PC-9 (cell line): ENCODE results near the gene BRINP3.

Experiments used
- EZH2 ChIP-seq: fragments of 200-600 bp; sonication (generic); IDR thresholded peaks from 2 replicates; pipeline ENCODE4 v1.8.0; 2017; ENCODE audit warnings: antibody characterized with exemption, low read depth
- TF ChIP-seq, protein P1 (sequence below): fragments of 200-600 bp; sonication (generic); conservative IDR thresholded peaks from 2 replicates; pipeline ENCODE4 v1.6.1; 2017; ENCODE audit warnings: mixed run types, antibody characterized with exemption, mild to moderate bottlenecking, moderate library complexity

- TF ChIP-seq, protein P1, sequence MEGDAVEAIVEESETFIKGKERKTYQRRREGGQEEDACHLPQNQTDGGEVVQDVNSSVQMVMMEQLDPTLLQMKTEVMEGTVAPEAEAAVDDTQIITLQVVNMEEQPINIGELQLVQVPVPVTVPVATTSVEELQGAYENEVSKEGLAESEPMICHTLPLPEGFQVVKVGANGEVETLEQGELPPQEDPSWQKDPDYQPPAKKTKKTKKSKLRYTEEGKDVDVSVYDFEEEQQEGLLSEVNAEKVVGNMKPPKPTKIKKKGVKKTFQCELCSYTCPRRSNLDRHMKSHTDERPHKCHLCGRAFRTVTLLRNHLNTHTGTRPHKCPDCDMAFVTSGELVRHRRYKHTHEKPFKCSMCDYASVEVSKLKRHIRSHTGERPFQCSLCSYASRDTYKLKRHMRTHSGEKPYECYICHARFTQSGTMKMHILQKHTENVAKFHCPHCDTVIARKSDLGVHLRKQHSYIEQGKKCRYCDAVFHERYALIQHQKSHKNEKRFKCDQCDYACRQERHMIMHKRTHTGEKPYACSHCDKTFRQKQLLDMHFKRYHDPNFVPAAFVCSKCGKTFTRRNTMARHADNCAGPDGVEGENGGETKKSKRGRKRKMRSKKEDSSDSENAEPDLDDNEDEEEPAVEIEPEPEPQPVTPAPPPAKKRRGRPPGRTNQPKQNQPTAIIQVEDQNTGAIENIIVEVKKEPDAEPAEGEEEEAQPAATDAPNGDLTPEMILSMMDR: no peak
- no peak for TF ChIP-seq EZH2
These were observed 322.9 kb downstream of the BRINP3 start for GRCh38 chr1:190154744-190155143.
